Measurements from ENCODE around the gene ARHGEF4.

ARHGEF4 gene

DNA sequence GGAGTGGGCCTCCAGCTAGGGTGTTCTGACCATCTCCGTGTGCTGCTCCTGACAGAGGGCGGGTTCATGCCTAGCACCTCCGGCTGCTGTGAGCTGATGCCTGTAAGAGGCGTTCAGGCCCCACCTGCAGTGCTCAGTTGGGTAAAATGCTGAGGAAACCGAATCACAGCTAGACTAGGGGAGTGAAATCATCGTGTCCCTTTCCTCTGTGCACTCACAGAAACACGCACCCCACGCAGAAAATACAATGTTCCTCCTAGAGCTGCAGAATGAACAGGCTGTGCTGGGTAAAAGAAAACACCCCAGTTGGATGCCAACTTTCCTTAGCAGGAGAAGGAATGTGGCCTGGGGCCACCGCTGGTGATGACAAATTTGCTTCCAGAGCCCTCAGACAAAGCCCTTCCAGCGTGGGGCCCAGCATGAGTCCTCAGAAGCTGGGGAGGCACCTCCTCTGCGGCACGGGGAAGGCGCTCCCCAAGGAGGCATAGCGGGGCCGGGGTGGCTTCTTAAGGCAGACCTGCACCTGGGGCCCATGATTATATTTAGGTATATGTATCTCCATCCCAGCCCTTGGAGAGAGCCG is 16.3 kb upstream of the ARHGEF4 start:
- DNase-seq = no peak

DNA sequence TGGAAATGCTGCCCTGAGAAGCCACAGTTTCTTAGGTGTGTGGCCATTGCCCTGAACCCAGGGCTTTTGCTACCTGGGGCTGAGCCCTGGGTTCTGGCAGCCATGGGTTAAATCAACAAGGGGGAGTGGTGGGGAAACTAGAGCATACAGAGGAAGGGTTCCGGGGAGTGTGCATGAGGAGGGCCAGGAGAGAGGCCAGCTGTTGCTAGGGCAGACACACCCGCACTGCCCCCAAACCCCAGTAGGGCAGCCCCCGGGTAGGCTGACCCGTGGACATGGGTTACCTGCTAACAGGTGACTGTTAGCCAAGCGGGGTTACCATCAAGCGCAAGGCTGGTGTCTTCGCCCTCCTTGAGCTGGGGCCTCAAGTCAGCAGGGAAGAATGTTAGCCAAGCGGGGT is 14.8 kb upstream of the ARHGEF4 start:
- no peak for DNase-seq

DNA sequence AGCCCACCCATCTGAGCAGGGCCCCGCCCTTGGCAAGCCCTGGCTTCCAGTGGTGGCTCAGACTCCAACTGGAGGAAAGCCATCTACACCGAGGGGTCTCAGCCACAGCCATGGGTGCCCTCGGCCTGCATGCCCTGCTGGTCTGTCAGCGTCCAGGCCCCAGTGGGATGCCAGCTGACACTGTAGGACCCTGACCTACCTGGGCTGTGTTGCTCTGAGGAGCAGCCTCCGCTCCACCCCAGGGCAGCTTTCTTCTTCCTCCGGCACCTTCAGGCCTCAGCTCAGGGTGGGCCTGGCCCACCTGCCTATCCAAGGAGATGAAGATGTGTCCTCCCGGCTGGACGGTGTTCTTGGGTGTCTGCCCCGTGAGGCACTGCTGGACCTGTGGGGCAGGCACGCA is 13.9 kb upstream of the ARHGEF4 start:
- DNase-seq = no peak

DNA sequence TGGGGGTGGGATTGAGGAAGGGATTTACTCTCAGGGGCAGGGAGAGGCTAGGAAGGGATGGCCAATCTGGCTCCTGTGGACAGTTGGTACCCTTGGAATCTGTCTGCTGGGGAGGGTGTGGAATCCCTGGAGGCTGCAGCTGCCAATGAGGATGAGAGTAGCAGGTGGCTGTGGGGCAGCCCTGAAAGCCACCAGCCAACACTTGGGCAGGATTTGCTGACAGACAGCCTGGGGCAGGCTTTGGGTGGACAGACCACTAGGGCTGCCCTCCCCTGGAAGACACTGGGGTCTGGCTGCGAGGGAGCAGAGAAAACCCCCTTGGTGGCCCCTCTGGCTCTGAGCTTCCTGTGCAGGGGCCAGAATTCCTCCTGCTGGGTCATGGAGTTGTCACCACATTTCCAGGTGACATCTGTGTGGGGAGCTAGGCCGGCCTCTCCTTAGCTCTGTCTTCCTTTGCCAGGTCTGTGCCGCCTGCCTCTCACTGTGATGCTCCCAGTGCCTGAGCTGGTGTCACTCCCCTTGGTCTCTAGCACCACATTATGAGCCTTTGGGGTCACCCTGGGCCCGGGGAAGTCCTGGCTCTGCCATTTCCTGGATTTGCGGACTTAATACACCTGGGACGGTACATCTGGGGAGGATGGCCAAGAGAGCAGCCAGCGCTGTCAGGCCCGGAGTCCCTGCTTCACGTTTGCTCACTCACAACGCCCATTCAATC is 13.4 kb upstream of the ARHGEF4 start:
- DNase-seq = no peak

DNA sequence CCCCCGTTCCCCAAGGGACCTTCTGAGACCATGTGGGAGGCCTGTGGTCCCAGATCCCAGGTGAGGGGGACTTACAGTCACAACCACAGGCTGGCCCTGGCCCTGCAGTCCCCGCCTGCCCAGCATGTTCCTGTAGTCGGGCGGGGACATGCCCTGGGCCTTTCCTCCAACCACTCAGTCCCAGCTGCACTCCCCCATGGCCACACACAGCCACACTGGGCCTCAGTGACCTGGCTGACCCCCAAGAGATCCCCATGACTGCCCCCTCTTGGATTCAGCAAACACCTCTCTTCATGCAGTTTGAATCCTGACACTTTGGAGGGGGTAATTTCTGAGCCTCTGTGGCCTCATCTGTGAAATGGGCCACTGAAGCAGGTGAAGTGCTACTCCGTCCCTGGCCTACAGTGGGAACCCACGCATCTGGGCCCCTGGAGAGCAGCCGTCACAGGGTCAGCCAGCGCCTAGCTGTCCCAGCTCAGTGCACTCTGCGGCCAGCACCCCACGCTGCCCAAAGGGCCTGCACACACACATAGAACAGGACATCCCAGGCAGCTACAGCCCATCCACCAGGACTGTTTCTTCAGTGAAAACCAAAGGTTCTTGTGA is 12.7 kb upstream of the ARHGEF4 start:
- no peak for DNase-seq

DNA sequence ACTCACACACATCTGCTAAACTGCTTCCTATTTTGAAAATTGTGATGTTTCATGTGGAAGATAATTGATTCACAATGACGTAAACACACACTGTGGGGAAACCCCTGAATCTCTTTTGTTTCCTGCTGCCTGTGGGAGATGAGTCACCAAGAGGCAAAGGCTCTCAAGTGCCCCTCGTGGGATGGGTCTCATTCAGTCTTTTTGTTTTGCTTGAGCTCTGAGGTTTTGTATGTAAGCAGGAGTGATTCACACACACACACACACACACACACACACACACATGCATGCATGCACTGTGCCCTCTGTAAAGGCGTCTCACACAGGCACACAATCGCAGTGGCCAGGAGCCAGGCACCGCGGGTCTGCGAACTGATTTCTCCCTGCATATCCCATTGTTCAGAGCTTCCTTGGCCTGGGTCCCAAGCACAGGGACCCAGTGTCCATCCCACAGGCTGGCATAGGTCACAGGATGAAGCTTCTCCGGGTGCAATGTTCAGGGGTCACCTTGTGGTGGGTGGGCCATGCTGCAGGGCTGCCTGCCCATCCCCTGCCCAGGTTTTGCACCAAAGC is 12.1 kb upstream of the ARHGEF4 start:
- no peak for DNase-seq

DNA sequence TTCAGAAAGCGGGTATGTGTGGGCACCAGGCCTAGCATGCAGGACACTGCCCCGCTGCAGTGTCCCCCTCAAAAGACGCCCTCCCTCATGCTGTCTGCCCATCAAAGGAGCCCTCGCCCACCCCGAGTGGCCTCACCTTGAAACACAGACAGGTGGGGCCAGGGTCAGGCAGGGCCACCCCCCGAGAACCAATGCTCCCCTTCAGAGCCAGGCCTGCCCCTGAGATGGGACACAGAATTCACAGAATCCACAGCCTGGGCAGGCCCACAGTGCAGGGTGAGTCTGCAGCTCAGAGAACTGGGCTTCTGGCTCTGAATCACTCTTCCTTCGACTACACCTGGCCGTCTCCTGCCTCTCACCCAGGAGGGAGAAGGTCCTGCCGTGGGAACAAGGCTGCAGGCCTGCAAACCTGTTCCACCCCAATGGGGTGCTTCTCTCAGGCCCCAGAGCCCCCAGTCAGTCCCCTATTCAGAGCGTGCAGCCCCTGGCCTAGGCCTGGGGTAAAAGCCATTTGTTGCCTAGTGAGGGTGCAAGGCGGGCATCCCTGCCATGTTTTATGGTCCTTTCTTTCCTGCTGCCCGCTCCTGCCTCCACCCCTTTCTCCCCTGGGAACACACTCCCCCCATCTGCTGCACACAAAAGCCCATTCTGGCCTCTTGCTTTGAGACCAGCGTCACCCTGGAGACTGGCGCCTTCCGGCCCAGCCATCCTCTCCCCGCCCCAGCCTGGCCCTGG is 11.3 kb upstream of the ARHGEF4 start:
- no peak for DNase-seq

DNA sequence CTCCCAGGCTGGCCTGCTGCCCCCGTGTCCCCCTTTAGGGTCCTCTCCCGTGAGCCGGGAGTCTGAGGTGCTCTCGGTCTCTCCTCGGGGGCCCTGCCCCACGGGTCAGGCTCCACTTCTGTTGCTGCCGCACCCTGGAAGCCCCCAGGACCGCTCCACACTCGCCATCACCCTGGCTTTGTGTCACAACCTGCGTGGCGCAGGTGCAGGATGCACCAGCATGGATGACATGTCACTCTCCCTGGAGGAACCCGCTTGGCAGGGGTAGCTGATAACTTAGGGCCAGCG is 10.8 kb upstream of the ARHGEF4 start:
- no peak for DNase-seq

DNA sequence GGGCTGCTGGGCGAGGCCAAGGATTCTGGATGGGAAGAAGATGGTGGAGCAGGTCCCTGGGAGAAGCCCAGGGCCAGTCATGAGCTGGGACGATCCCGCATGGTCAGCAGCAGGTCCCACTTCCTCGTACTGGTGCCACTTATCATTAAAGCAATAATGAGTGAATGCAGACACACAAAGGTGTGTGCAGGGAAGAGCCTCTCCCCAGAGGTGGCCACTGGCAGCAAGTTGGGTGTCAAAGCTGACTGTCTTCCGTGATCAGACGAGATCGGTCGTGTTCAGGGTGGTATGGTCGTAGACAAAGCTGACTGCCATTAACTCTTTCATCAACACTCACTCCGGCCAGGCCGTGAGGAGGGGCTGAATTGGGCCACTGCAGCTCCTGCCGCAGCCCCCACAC is 10.3 kb upstream of the ARHGEF4 start:
- DNase-seq = no peak

DNA sequence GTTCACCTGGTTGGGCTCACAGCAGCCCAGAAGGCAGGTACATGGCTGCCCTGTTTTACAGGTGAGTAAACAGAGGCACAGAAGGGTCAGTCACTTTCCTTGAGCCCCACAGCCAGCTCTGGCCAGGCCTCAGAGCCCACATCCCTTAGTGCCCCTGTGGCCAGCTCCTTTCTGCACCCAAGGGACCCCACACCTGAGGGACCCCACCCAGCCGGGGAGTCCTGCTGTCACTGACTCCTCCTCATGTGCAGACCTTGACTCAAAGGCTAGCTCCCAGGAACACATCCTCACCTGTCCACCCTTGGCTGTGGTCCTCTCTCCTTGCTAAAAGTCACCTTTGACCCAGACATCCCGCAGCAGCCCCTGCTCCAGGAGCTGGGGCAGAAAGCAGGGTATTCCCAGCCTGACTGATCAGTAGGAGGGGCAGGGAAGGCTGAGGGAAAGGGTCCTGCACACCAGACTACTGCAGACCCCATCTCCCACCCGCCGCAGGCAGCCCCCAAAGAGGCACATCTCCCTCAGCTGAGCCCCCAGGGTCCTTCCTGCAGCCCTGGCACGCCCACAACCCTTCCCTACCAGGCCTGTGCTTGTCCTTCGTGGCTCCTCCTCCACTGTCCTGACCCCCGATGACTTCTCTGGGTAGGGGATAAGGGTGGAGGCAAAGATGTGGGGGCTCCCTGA is 9.8 kb upstream of the ARHGEF4 start:
- no peak for DNase-seq

DNA sequence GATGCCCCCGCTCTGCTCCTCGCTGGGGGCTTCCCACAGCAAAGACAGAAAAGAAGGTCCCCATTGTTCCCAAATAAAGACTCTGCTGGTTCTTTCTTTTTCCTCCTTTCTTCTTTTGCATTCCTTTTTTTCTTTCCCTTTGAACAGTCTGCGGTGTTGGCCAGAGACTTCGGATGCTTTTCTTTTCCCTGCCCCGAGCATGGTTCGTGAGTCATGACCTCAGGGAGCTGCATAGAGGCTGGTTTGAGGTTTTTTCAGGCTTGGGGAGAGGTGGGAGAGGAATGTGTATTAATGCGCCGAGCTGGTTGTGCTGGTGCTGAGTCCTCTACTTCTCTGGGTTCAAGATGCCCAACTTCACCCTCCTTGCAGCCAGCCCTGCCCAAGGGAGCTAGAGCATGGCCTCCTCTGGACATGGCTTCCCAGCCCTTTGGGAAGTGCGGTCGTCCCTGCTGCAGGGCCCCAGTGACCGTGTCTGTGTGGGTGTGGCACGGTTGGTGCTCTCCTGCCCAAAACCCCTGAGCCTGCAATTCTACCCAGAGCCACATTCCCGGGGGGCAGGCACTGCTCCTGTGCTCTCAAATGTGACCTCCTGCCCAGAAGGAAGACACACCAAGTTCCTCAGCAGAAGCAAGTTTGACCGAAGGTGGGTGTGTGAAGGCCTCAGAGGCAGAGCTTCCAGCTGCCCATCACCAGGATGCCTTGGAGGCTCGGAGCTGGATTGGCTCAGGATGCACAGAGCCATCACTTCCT is 9.0 kb upstream of the ARHGEF4 start:
- no peak for DNase-seq

DNA sequence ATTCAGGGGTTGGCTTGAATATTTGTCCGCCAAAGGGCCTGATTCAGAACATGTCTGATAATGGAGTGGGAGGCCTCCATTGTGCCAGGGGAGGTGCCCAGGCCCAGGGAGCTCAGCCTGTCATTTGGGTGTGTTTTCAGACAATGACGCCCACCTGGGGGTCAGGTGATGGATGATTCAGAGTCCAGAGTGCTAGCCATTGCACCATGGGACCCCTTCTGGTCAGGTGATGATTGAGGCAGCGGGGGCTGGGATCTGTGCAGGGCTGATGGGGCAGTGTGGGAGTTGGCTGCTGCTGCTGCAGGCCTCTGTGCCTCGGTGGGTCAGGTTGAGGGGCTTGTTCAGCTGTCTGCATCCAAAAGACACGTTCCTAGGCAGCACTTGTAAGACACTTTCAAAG is 8.3 kb upstream of the ARHGEF4 start:
- no peak for DNase-seq

DNA sequence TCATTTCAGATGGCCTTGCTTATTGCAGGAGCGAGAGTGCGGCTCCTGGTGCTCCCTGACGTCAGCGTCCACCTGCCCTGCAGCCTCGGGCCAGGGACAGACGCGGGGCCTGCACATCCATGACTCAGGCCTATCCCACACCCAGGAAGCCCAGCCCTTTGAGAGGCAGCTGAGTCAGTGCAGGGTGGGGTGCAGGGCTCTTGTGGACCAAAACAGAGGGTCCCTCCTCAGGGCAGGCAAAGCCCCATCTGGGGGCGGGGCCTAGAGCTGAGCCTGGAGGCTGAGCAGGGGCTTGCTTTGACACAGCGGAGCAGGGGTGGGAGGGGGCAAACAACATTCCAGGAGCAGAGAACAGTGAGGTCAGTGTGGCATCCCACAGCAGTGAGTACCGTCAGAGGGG is 7.7 kb upstream of the ARHGEF4 start:
- DNase-seq = no peak

DNA sequence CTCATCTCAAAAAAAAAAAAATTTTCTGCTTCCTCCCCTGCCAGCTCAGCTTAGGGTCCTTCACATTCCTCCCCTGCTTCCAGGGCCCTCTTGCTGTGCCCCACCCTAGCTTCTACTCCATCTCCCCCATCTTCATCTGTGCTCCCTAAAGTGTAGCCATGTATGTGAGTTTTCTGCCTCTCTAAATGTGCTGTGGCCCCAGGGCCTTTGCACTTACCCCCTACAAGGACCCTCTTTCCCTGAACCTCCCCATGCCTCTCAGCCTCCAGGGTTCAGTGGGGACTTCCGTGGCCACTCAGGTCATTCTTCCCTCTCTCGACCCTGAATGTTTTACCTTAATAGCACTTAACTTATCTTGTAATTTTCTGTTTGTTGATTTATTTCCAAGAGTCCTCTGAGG is 6.2 kb upstream of the ARHGEF4 start:
- DNase-seq = no peak

DNA sequence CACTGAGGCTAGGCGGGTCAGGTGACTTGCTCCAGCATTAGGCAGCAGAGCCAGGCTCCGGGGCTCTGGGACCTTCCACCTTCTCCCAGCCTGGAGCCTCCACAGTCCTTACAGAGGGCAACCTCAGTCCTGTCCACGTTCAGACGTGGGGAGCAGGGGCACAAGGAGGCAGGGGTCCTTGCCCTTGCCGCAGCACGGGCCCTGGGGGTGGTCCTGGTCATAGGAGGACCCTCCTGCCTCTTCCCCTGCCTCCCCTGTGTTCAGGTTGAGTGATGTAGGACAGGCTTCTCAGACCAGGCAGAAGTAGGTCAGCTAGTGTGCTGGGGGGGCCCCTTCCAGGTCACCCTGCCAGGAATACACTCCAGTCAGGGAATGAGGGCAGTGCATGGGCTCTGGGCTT is 5.4 kb upstream of the ARHGEF4 start:
- no peak for DNase-seq

DNA sequence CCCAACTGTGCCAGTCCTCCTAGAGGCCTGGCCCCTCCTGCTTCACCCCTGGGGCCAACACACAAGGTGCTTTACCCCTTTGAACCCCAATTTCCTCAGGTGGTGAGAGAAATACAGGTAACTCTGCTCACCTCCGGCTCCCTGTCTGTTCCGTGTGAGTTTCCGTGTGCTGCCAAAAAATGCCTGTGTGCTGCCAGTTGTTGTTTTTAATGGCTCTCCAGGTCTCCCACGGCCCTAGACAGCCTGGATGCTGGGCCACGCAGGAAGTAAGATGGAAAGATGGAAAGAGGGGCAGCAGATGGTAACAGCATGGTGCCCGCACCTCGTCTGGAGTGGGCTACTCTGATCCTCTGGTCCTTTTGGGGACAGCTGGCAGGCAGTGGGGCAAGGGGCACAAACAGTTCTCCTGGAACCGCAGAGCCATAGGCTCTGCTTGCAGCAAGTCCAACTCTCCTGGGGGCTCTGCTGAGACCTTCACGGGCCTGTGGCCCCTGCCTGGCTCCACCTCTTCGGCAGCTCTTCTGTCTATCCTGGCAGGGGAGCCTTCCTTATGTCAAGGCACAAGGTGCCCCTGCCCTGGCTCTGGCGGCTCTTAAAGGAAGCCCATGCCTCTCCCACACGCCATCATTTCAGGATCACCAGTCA is 4.3 kb upstream of the ARHGEF4 start:
- DNase-seq = no peak

DNA sequence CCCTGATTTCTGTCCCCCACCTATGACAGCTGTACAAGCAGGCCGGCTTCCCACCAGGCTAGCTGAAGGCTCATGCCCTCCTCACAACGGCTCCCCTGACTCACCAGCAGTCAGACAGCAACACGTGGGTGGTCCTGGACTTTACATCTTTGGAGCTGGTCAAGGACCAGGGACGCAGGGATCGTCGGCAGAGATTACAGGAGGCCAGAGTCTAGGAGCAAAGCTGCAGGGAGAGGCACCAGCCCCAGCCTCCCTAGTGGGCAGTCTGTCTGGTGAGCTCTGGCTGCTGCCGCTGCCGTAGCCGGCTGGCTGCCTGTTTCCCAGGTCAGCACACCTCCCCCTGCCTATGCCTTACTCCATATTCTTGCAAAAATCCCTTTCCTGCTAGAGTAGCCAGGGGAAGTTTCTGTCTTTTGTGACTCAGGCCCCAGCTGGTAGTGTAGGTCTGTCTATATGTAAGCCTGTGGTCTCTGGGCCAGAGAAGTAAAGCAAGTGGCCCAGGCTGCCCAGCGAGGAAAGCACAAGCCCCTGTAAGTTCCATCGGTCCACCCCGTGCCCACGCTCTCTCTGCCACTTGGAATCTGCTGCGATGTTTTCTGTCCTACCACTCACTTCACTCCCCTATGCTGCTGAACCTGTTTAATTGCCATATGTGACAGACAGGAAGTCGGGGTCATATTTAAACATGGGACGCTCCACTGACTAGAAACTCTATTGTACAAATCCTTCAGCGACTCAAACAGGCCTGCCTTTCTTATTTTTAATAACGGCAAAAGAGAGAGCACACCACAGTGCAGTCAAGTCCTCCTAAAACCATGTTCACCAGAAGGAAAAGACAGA is 2.4 kb upstream of the ARHGEF4 start:
- no peak for DNase-seq

DNA sequence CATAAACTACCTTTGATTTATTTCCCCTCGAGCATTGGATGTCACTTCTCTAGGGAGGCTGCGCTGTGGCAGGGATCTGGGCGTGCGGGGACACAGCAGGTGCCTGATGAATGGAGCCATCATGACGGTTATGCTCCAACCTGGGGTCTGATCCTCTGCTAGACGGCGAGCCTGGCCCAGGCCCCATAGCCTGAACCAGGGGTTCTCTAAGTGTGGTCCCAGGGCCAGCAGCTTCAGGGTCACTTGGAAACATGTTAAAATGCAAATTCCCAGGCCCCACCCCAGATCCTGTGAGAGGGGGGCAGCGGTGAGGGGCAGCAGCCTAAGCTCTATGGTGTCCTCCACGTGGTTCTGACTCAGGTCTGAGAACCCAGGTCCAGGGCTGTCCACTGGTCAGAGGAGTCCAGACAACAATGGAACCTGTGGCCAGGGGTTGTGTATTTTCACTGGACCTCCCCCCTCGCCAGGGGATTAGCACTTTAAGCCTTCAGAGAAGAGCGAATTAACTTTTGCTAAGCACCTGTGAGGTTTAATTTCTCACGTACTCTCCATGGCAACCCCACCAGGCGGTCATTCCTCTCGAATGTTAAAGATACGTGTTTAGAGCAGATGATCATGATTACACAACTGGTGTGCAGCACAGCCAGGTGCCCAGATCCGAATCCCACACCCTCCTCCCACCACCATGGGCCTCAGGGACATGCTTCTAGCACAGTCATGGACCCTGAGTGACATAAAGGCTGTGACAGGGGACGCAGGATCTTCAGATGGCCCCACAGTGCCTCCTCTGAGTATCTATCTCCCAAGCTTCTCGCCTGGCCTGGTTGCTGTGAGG is 1.6 kb upstream of the ARHGEF4 start:
- no peak for DNase-seq

DNA sequence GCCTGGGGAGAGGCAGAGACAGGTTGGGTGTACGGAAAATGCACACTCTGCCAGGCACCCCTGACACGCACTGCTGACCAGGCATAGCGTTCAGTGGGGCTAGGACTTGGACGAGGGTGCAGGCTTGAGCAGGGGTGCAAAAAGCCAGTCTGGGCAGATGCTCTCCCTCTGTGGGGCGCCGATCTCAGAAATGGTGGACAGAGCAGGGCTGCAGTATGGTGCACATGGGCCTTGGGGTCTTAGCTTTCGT is 1.0 kb upstream of the ARHGEF4 start:
- no peak for DNase-seq

DNA sequence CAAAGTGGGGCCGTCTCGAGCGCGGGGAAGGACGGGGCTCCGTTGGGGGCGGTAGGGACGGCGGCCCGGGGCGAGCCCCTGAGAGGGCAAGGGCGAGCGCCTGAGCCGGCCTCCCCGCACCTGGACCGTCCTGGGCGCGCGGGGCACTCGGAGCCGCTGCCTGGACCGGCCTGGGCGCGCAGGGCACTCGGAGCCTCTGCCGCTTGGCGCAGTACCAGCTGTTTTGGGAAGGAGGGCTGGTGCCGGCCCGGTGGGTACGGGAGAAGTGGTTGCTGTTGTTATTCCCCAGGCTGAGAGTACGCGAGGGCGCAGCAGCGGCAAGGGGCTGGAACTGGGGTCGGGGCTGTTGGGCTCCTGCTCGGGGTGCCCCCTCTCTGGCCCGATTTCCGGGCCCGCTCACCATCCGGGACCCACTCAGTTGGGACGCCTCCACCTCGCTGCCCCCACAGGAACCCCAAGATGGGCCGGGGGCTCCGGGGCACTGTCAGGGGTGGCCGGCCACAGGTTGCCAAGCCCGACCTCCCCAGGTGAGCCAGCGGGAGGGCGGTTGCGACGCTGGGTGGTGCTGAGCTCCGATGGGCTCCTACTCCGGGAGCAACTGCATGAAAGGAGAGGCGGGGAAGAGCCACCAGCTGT is 579 bp downstream of the ARHGEF4 start:
- no peak for DNase-seq

Measured in GF-D8 (cell line).